Astrocyte of the hippocampus (primary cell): ENCODE results near the gene CCDC106.

Source experiments
- DNase-seq: peaks from one replicate; pipeline ENCODE4 v3.0.0; 2011; ENCODE audit warnings: low read depth, low spot score

The CCDC106 gene

GRCh38 chr19:55613930-55614710 is 33.9 kb upstream of the CCDC106 start:
- DNase-seq: no peak

- DNase-seq: no peak
These were observed 33.1 kb upstream of the CCDC106 start for GRCh38 chr19:55614711-55615542.

- DNase-seq: no peak
These were observed 32.2 kb upstream of the CCDC106 start for GRCh38 chr19:55615543-55616394.

- no peak for DNase-seq
These were observed 31.6 kb upstream of the CCDC106 start for GRCh38 chr19:55616395-55616875.

GRCh38 chr19:55617426-55617825 is 30.6 kb upstream of the CCDC106 start:
- no peak for DNase-seq

- no peak for DNase-seq
These were observed 29.6 kb upstream of the CCDC106 start for GRCh38 chr19:55618426-55618825.

- DNase-seq: no peak
These were observed 28.7 kb upstream of the CCDC106 start for GRCh38 chr19:55619286-55619685.

- DNase-seq: no peak
These were observed 27.4 kb upstream of the CCDC106 start for GRCh38 chr19:55620410-55621204.

- no peak for DNase-seq
These were observed 26.8 kb upstream of the CCDC106 start for GRCh38 chr19:55621205-55621672.

- DNase-seq: no peak
These were observed 26.3 kb upstream of the CCDC106 start for GRCh38 chr19:55621673-55622231.

GRCh38 chr19:55622242-55622969 is 25.6 kb upstream of the CCDC106 start:
- DNase-seq: no peak

- no peak for DNase-seq
These were observed 24.9 kb upstream of the CCDC106 start for GRCh38 chr19:55623130-55623529.

GRCh38 chr19:55623561-55623960 is 24.5 kb upstream of the CCDC106 start:
- no peak for DNase-seq

GRCh38 chr19:55624109-55625003 is 23.7 kb upstream of the CCDC106 start, which contains the start of gene ZNF784:
TSS of gene ZNF784 (minus strand) at chr19:55624566. CDS start at chr19:55624561, 5 bp downstream.
- DNase-seq: peak; percentile 98

GRCh38 chr19:55625004-55625326 is 23.0 kb upstream of the CCDC106 start:
- no peak for DNase-seq

- no peak for DNase-seq
These were observed 21.7 kb upstream of the CCDC106 start for GRCh38 chr19:55626350-55626749.

GRCh38 chr19:55632463-55632834 is 15.6 kb upstream of the CCDC106 start:
- peak; percentile 94 for DNase-seq

- DNase-seq: no peak
These were observed 14.2 kb upstream of the CCDC106 start for GRCh38 chr19:55633861-55634260.

GRCh38 chr19:55635334-55635717 is 12.7 kb upstream of the CCDC106 start:
- no peak for DNase-seq
